Measurements from ENCODE around the gene ARGLU1. TPM values are rescaled to one million over a fixed set of nuclear protein-coding genes. Genes with fewer than 3 reads are reported as not detected.
A peak's percentile ranks its signal among the peaks of the same experiment; 100 is the strongest.

The ARGLU1 gene
- total and polyA plus RNA-seq, 2 experiments from 2014 or later, result 121 to 126 TPM

DNA sequence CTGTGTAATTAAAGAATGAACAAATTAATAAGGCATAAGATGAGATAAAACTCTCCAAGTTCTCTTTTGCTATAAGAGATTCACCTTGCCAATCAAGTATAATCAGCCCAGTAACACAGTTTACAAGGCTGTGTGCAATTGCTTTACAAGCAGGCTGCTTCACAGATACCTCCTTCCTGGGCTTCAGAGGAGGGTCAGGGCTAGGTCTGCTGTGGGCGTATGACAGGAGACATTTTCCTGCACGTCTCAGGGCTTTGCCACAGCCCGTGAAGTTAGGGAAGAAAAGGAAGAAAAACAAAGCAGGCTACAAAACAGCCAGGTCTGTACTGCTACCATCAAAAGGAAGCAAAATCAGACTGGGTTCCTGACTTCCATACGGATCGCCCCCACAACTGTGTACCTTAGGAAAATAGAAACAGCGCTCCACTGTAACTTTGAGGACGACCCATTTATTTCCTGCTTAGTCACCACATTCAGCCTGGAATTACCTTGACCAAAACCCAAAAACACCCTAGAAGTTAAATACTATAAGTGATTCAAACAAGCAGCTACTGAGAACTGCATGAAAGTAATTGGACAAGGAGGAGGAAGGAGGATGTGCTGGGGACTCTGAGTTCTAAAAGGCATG is 44.9 kb downstream of the ARGLU1 start:
- DNase-seq (ENCODE audit: low spot score), result no peak
- H2AFZ ChIP-seq, result no peak overlapping the region
- H3K36me3 ChIP-seq (replicated peaks; ENCODE audit: insufficient read depth, low read depth), result no peaks in the 10 kb centered on the region
- H3K9me3 ChIP-seq (ENCODE audit: low read depth), result no peaks in the 10 kb centered on the region
- H3K9me2 ChIP-seq (replicated peaks; ENCODE audit: insufficient read depth), result no peaks in the 10 kb centered on the region
- peak overlapping the region; percentile 50 for H3K27ac ChIP-seq
- TF ChIP-seq EZH2 (IDR thresholded peaks at IDR 0.05; ENCODE audit: borderline replicate concordance) (no peak), EZH2phosphoT487 (IDR thresholded peaks at IDR 0.05; ENCODE audit: low read depth, severe bottlenecking, unreplicated experiment) (no peak)
- TF ChIP-seq, protein P1, sequence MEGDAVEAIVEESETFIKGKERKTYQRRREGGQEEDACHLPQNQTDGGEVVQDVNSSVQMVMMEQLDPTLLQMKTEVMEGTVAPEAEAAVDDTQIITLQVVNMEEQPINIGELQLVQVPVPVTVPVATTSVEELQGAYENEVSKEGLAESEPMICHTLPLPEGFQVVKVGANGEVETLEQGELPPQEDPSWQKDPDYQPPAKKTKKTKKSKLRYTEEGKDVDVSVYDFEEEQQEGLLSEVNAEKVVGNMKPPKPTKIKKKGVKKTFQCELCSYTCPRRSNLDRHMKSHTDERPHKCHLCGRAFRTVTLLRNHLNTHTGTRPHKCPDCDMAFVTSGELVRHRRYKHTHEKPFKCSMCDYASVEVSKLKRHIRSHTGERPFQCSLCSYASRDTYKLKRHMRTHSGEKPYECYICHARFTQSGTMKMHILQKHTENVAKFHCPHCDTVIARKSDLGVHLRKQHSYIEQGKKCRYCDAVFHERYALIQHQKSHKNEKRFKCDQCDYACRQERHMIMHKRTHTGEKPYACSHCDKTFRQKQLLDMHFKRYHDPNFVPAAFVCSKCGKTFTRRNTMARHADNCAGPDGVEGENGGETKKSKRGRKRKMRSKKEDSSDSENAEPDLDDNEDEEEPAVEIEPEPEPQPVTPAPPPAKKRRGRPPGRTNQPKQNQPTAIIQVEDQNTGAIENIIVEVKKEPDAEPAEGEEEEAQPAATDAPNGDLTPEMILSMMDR (IDR thresholded peaks at IDR 0.05; ENCODE audit: poor library complexity), result no peak
- H3K79me2 ChIP-seq, result peaks cover 99% of the 10 kb centered on the region
- peak overlapping the region; percentile 61 for H3K4me2 ChIP-seq
- no peak overlapping the region for H3K4me3 ChIP-seq
- WGBS (ENCODE audit: low lambda C conversion rate, missing lambda C conversion rate), result 57% methylated on average over 7 of the region's 7 CpGs
- H3K4me1 ChIP-seq (ENCODE audit: insufficient read depth), result peaks cover 63% of the 10 kb centered on the region
- H4K20me1 ChIP-seq (ENCODE audit: insufficient read depth, poor library complexity, severe bottlenecking), result peaks cover 37% of the 10 kb centered on the region
- H3K27me3 ChIP-seq, result no peaks in the 10 kb centered on the region

DNA sequence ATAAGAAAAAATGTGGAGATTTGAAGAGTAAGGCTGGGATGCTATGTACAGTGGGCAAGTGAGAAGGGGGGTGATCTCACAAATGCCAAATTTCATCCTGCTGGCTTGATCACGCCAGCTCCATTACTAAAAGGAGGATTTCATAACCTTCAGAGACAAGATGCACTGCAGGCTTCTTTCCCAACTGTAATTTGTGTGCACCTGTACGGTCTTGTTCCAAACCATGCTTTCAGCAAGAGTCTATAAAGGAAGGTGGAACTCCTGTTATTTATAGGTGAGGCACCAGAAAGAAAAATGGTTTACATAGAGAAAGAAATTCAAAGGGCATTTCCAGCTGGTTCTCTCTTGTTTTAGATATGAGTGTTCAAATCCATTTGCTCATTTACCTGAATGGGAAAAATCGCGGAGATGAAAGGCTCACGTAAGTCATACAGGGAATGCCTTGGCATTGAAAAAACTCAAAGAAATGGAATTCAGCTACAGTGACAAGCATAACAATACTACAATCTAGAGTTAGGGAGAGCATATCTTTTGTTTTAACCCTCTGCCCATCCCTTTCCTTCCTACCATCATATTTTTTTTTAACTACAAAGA is 45.7 kb downstream of the ARGLU1 start:
- TF ChIP-seq EZH2 (IDR thresholded peaks at IDR 0.05; ENCODE audit: borderline replicate concordance), result no peak
- no peak for TF ChIP-seq EZH2phosphoT487 (IDR thresholded peaks at IDR 0.05; ENCODE audit: low read depth, severe bottlenecking, unreplicated experiment)
- TF ChIP-seq, protein P1 (IDR thresholded peaks at IDR 0.05; ENCODE audit: poor library complexity), result no peak
- Histone ChIP-seq H3K36me3 (replicated peaks; ENCODE audit: insufficient read depth, low read depth) (no peaks in the 10 kb centered on the region), H3K27ac (peak overlapping the region; percentile 50), H3K4me2 (peak overlapping the region; percentile 61), H3K9me2 (replicated peaks; ENCODE audit: insufficient read depth) (no peaks in the 10 kb centered on the region), H3K4me1 (ENCODE audit: insufficient read depth) (peaks cover 62% of the 10 kb centered on the region), H3K9me3 (ENCODE audit: low read depth) (no peaks in the 10 kb centered on the region), H3K79me2 (peaks cover 99% of the 10 kb centered on the region), H3K27me3 (no peaks in the 10 kb centered on the region), H3K4me3 (no peak overlapping the region), H2AFZ (no peak overlapping the region), H4K20me1 (ENCODE audit: insufficient read depth, poor library complexity, severe bottlenecking) (peaks cover 30% of the 10 kb centered on the region)
- DNase-seq (ENCODE audit: low spot score), result no peak
- WGBS (ENCODE audit: low lambda C conversion rate, missing lambda C conversion rate), result 61% methylated on average over 5 of the region's 5 CpGs

DNA sequence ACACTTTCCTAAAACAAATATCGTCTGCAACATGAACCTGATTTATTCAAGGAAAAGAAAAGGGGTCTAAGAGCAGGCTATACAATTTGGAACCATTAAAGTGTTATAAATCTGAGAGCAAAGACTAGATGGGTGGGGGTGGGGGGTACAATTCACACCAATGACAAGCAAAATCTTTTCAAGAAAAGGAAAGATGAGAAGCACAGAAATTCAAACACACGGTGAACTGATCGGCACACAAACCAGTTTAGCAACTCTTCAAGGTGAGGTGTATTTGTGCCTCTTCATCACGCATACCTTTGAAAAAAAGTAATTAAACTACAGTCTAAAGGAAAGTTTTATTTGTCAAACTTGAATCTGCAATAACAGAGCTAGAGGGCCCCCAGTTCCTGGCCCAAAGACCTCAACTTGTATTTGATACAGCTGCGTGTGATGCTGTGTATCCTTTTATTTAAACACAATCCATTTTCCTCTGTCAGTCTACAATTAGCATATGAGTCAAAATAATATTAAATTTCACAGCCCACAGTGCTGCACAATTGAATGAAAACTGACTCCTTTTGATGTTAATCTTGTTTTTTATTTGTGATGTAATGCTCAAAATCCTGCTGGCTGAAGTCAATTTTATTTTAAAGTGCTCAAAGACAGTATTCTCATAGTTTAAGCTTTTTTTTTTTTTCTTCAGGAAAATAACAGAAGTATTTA is 46.7 kb downstream of the ARGLU1 start:
- no peak overlapping the region for H2AFZ ChIP-seq
- H3K4me2 ChIP-seq, result peak overlapping the region; percentile 61
- H3K27me3 ChIP-seq, result no peaks in the 10 kb centered on the region
- peak overlapping the region; percentile 50 for H3K27ac ChIP-seq
- H3K36me3 ChIP-seq (replicated peaks; ENCODE audit: insufficient read depth, low read depth), result no peaks in the 10 kb centered on the region
- no peaks in the 10 kb centered on the region for H3K9me2 ChIP-seq (replicated peaks; ENCODE audit: insufficient read depth)
- no peaks in the 10 kb centered on the region for H3K9me3 ChIP-seq (ENCODE audit: low read depth)
- TF ChIP-seq EZH2 (IDR thresholded peaks at IDR 0.05; ENCODE audit: borderline replicate concordance) (no peak), EZH2phosphoT487 (IDR thresholded peaks at IDR 0.05; ENCODE audit: low read depth, severe bottlenecking, unreplicated experiment) (no peak)
- TF ChIP-seq, protein P1 (IDR thresholded peaks at IDR 0.05; ENCODE audit: poor library complexity), result no peak
- no peak for DNase-seq (ENCODE audit: low spot score)
- peaks cover 99% of the 10 kb centered on the region for H3K79me2 ChIP-seq
- 39% methylated on average over 5 of the region's 5 CpGs for WGBS (ENCODE audit: low lambda C conversion rate, missing lambda C conversion rate)
- H3K4me1 ChIP-seq (ENCODE audit: insufficient read depth), result peaks cover 58% of the 10 kb centered on the region
- no peak overlapping the region for H3K4me3 ChIP-seq
- H4K20me1 ChIP-seq (ENCODE audit: insufficient read depth, poor library complexity, severe bottlenecking), result peaks cover 26% of the 10 kb centered on the region

Measured in hepatocyte (in vitro differentiated cells).